Smooth muscle cell (in vitro differentiated cells): ENCODE measurements around the gene GRIA4. TPM values are rescaled to one million over a fixed set of nuclear protein-coding genes. Genes with fewer than 3 reads are reported as not detected.
A peak's percentile ranks its signal among the peaks of the same experiment; 100 is the strongest.

ENCODE experiments used
- DNase-seq: peaks from one replicate; lab custom pipeline; 2025; ENCODE audit not compliant: unreplicated experiment; lab: John Stamatoyannopoulos, UW
- H2AFZ ChIP-seq: fragments of 200-600 bp; sonication (generic); 2 replicates; pipeline ENCODE4 v1.6.0; 2016; ENCODE audit warnings: antibody characterized with exemption, low read depth, mild to moderate bottlenecking
- H3F3A ChIP-seq: fragments of 200-600 bp; sonication (generic); 2 replicates; pipeline ENCODE4 v1.6.0; 2017; ENCODE audit warnings: antibody characterized with exemption, low read depth
- H3K27ac ChIP-seq: fragments of 200-600 bp; sonication (generic); 2 replicates; pipeline ENCODE4 v1.5.1; 2016; ENCODE audit warnings: low read depth, mild to moderate bottlenecking
- H3K27me3 ChIP-seq: fragments of 200-600 bp; sonication (generic); 2 replicates; pipeline ENCODE4 v1.6.1; 2016; ENCODE audit warnings: low read depth, mild to moderate bottlenecking
- H3K36me3 ChIP-seq: fragments of 200-600 bp; sonication (generic); 2 replicates; pipeline ENCODE4 v1.5.1; 2016; ENCODE audit warnings: low read depth
- H3K4me1 ChIP-seq: fragments of 200-600 bp; sonication (generic); 2 replicates; pipeline ENCODE4 v1.5.1; 2016; ENCODE audit warnings: low read depth
- H3K4me2 ChIP-seq: fragments of 200-600 bp; sonication (generic); 2 replicates; pipeline ENCODE4 v1.6.0; 2016; ENCODE audit warnings: mild to moderate bottlenecking
- H3K4me3 ChIP-seq: fragments of 200-600 bp; sonication (generic); 2 replicates; pipeline ENCODE4 v1.5.1; 2016; ENCODE audit warnings: mild to moderate bottlenecking
- H3K79me2 ChIP-seq: fragments of 200-600 bp; sonication (generic); 2 replicates; pipeline ENCODE4 v1.6.0; 2016; ENCODE audit warnings: low read depth, mild to moderate bottlenecking
- H3K9ac ChIP-seq: fragments of 200-600 bp; sonication (generic); 2 replicates; pipeline ENCODE4 v1.6.0; 2016; ENCODE audit warnings: low read depth
- H3K9me3 ChIP-seq: fragments of 200-600 bp; sonication (generic); replicated peaks from 2 replicates; pipeline ENCODE4 v1.5.1; 2016; ENCODE audit warnings: low read depth
- H4K20me1 ChIP-seq: fragments of 200-600 bp; sonication (generic); 2 replicates; pipeline ENCODE4 v1.6.0; 2016; ENCODE audit warnings: low read depth
- CTCF ChIP-seq: fragments of 200-600 bp; sonication (generic); IDR thresholded peaks from 2 replicates; pipeline ENCODE4 v1.5.1; 2017; ENCODE audit warnings: borderline replicate concordance, mild to moderate bottlenecking, antibody characterized with exemption; ENCODE audit not compliant: insufficient read depth, poor library complexity, severe bottlenecking
- WGBS: methylation state at CpG from one replicate; pipeline ENCODE4 v1.1.7; 2016; ENCODE audit warnings: low lambda C conversion rate; 5-methylcytosine and 5-hydroxymethylcytosine counted together
- polyA plus RNA-seq: library from polyadenylated mRNA; unstranded; fragments of >200 nt; fragmentation: Nextera tagmentation; extraction: Ambion mirVana; gene quantifications from 2 replicates; pipeline ENCODE4 v1.2.1, GENCODE V29; 2016
- total RNA-seq: library from RNA; depleted of rRNA; stranded (reverse); fragments of >200 nt; gene quantifications from 2 replicates; pipeline ENCODE4 v1.2.3, GENCODE V29; 2014

The GRIA4 gene
- total and polyA plus RNA-seq, 2 experiments from 2014 or later, result 3.1 TPM; not detected in 1

- no peak overlapping the region for H3K27ac ChIP-seq
- no peak overlapping the region for H3K4me3 ChIP-seq
- WGBS, result 10% methylated on average over 2 of the region's 2 CpGs
- H2AFZ ChIP-seq, result peak overlapping the region; percentile 64
- no peak overlapping the region for H3K9ac ChIP-seq
- H4K20me1 ChIP-seq, result no peaks in the 10 kb centered on the region
- H3K9me3 ChIP-seq, result no peaks in the 10 kb centered on the region
- TF ChIP-seq CTCF, result no peak
- H3K79me2 ChIP-seq, result no peaks in the 10 kb centered on the region
- H3F3A ChIP-seq, result no peaks in the 10 kb centered on the region
- H3K36me3 ChIP-seq, result no peaks in the 10 kb centered on the region
- H3K27me3 ChIP-seq, result no peaks in the 10 kb centered on the region
- peaks cover 5% of the 10 kb centered on the region for H3K4me1 ChIP-seq
- H3K4me2 ChIP-seq, result no peak overlapping the region
- no peak for DNase-seq
Measured at GRCh38 chr11:105942921-105943320, 333.0 kb downstream of the GRIA4 start.

GRCh38 chr11:105948918-105949590 lies 339.2 kb downstream of the GRIA4 start:
- no peak overlapping the region for H3K27ac ChIP-seq
- H3F3A ChIP-seq, result no peaks in the 10 kb centered on the region
- no peaks in the 10 kb centered on the region for H4K20me1 ChIP-seq
- no peaks in the 10 kb centered on the region for H3K79me2 ChIP-seq
- H3K4me1 ChIP-seq, result peaks cover 8% of the 10 kb centered on the region
- no peaks in the 10 kb centered on the region for H3K36me3 ChIP-seq
- WGBS, result 43% methylated on average over 4 of the region's 4 CpGs
- DNase-seq, result no peak
- no peak for TF ChIP-seq CTCF
- no peaks in the 10 kb centered on the region for H3K9me3 ChIP-seq
- H3K4me2 ChIP-seq, result no peak overlapping the region
- peak overlapping the region; percentile 42 for H2AFZ ChIP-seq
- H3K27me3 ChIP-seq, result no peaks in the 10 kb centered on the region
- no peak overlapping the region for H3K9ac ChIP-seq
- H3K4me3 ChIP-seq, result no peak overlapping the region

GRCh38 chr11:105953886-105954285 lies 344.0 kb downstream of the GRIA4 start:
- no peaks in the 10 kb centered on the region for H4K20me1 ChIP-seq

More at GRCh38 chr11:105953886-105954285, 344.0 kb downstream of the GRIA4 start:
- Histone ChIP-seq H3K4me1 (no peaks in the 10 kb centered on the region), H2AFZ (no peak overlapping the region), H3K9me3 (no peaks in the 10 kb centered on the region), H3K36me3 (no peaks in the 10 kb centered on the region), H3K4me3 (no peak overlapping the region), H3K4me2 (no peak overlapping the region), H3K27ac (no peak overlapping the region), H3K9ac (no peak overlapping the region), H3K79me2 (no peaks in the 10 kb centered on the region), H3K27me3 (no peaks in the 10 kb centered on the region), H3F3A (no peaks in the 10 kb centered on the region)
- TF ChIP-seq CTCF, result no peak
- no peak for DNase-seq
